ENCODE results near the gene OR2V2. TPM values are rescaled to one million over a fixed set of nuclear protein-coding genes. Genes with fewer than 3 reads are reported as not detected.

OR2V2 gene
- total and polyA plus RNA-seq, 2 donors (not counting 3 experiments of a cell fraction or from before 2014, with no cell fraction given): not detected

DNA sequence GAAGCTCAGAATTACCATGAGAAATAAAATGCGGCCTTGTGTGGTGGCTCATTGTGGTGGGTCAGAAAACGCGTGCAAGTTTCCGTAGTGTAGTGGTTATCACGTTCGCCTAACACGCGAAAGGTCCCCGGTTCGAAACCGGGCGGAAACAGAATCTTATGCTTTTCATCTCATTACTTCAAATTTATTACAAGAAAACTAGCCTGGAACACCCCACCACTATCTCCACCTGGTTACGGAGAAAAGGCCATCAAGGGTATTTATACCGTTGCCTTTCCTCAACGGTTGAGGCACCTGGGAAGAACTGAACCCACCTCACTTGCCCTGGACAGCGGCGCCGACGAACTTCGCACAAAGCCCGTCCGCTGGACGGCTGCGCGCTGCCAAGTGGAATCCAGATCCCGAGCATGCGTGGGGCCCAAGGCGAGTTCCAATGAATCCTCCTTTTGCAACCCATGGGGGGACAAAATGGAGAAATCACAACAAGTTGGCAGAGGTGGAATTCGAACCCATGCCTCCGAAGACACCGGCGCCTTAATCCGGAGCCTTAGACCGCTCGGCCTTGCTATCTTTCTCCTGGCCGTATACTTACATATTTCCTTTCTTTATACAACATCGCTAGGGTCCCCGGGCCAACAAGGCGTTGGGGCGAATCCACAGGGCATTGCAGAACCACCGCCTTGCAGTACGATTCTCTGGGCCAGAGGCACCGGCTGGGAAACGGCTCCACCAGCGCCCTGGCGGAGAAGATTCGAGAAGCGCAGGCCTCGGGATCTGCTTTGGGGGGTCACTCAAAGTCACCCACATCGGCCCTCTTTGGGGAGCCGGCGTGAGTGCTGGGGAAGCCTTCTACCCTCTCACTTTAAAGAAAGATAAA, 16.9 kb downstream of the OR2V2 start:
- DNase-seq (ENCODE audit: low read depth, low spot score) (no peak), FAIRE-seq (peak; percentile 100)
- no peak overlapping the region for H3K27ac ChIP-seq (ENCODE audit: insufficient read depth, low read depth, low read length)
- peaks cover 13% of the 10 kb centered on the region for H3K4me1 ChIP-seq (ENCODE audit: control insufficient read depth, extremely low read depth, insufficient read depth, low read length)
- TF ChIP-seq POLR2A (IDR thresholded peaks at IDR 0.05; ENCODE audit: low read depth, low read length) (no peak), JUN (IDR thresholded peaks at IDR 0.05; ENCODE audit: borderline replicate concordance, insufficient read depth, insufficient read length, low read depth) (no peak), MAX (IDR thresholded peaks at IDR 0.05; ENCODE audit: insufficient read depth, insufficient read length) (no peak), FOS (IDR thresholded peaks at IDR 0.05; ENCODE audit: borderline replicate concordance, insufficient read depth, low read length) (no peak), GATA2 (IDR thresholded peaks at IDR 0.05; ENCODE audit: insufficient read depth, insufficient read length, low read depth, low read length) (no peak), CTCF (IDR thresholded peaks at IDR 0.05; ENCODE audit: extremely low read depth in 1 of 2, insufficient read depth in 1 of 2, low read depth in 1 of 2, low read length in 2 of 2) (no peak), MYC (IDR thresholded peaks at IDR 0.05; ENCODE audit: low read depth, low read length) (no peak), EZH2 (IDR thresholded peaks at IDR 0.05; ENCODE audit: borderline replicate concordance, low read depth, low read length, severe bottlenecking) (no peak), POLR2AphosphoS5 (IDR thresholded peaks at IDR 0.05; ENCODE audit: insufficient read depth, low read depth, low read length) (no peak)
- H3K79me2 ChIP-seq (ENCODE audit: control insufficient read depth, insufficient read depth, low read length): no peaks in the 10 kb centered on the region
- no peak overlapping the region for H3K4me2 ChIP-seq (ENCODE audit: insufficient read depth, low read length)
- no peak overlapping the region for H3K9ac ChIP-seq (replicated peaks; ENCODE audit: extremely low read depth, insufficient read depth, low read length)
- H3K4me3 ChIP-seq (replicated peaks in 1 of 3; ENCODE audit: insufficient read depth in 1 of 3, low read depth in 1 of 3, low read length in 3 of 3): peak overlapping the region in 2 of 3 experiments; percentile 15 to 29
- ChIA-PET POLR2A (interaction anchor here (0.6 kb wide), 1 partner anchor 97 kb away, joined by 3 read pairs; no protein-coding TSS in a partner anchor), CTCF (interaction anchor here (0.8 kb wide), 1 partner anchor 20 kb away, joined by 3 read pairs; no protein-coding TSS in a partner anchor)
- H3K9me1 ChIP-seq (replicated peaks; ENCODE audit: control insufficient read depth, extremely low read depth, insufficient read depth, low read length): no peaks in the 10 kb centered on the region
- dilution Hi-C loops (cut with MboI; ENCODE audit: extremely low pct_ligation_motif_present, low sequenced_read_pairs) (no loop called here), intact Hi-C loops (cut with micrococcal nuclease) (loop anchor here (2.0 kb wide), 1 partner anchor 58 kb away; the partner anchor contains the start of gene TRIM41)
- no peaks in the 10 kb centered on the region for H4K20me1 ChIP-seq (replicated peaks; ENCODE audit: control insufficient read depth, extremely low read depth, insufficient read depth, low read length)
- peak overlapping the region; percentile 82 for H2AFZ ChIP-seq (ENCODE audit: low read depth, low read length)
- no TSS peak for BruUV-seq (replicated peaks)
- peaks cover 6 to 16% of the 10 kb centered on the region in 2 experiments for H3K27me3 ChIP-seq (ENCODE audit: control insufficient read depth in 2 of 2, insufficient read depth in 2 of 2, low read length in 2 of 2)
- no peaks in the 10 kb centered on the region for H3K36me3 ChIP-seq (ENCODE audit: control insufficient read depth in 2 of 2, extremely low read depth in 1 of 2, insufficient read depth in 2 of 2, low read length in 2 of 2)
- no peaks in the 10 kb centered on the region for H3K9me3 ChIP-seq (replicated peaks; ENCODE audit: control insufficient read depth, insufficient read depth, low read length)

All from endothelial cell of umbilical vein (primary cell).